NB4 (cell line): ENCODE results near the gene ELP2.

Experiments
- POLR2A ChIP-seq: IDR thresholded peaks from 2 replicates; pipeline ENCODE4 v1.6.1; 2011; ENCODE audit warnings: mild to moderate bottlenecking; ENCODE audit not compliant: insufficient read length; ENCODE audit errors: extremely low read depth
- TF ChIP-seq, protein P1 (sequence below): IDR thresholded peaks from one replicate; pipeline ENCODE4 v1.5.1; 2012; ENCODE audit warnings: low read depth, low read length

DNA sequence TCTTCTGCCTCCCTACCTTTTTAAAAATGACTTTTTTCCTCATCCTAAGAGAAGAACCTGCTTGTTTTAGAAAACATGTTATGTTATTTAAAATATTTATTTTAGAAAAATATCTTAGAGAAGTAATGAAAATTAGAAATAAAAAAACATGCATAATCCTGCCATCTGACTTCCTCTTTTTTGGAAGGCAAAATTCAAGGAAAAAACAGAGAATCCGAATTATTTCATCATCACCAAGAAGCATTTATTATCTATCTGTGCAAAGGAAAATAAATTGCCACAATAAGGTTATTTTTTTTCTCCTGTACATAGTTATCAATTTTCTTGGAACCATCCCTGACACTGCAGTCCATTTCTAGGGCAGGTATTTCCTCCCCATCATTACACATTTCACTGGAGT is 15.0 kb upstream of the ELP2 start:
- TF ChIP-seq POLR2A, result no peak
- TF ChIP-seq, protein P1, sequence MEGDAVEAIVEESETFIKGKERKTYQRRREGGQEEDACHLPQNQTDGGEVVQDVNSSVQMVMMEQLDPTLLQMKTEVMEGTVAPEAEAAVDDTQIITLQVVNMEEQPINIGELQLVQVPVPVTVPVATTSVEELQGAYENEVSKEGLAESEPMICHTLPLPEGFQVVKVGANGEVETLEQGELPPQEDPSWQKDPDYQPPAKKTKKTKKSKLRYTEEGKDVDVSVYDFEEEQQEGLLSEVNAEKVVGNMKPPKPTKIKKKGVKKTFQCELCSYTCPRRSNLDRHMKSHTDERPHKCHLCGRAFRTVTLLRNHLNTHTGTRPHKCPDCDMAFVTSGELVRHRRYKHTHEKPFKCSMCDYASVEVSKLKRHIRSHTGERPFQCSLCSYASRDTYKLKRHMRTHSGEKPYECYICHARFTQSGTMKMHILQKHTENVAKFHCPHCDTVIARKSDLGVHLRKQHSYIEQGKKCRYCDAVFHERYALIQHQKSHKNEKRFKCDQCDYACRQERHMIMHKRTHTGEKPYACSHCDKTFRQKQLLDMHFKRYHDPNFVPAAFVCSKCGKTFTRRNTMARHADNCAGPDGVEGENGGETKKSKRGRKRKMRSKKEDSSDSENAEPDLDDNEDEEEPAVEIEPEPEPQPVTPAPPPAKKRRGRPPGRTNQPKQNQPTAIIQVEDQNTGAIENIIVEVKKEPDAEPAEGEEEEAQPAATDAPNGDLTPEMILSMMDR, result no peak
